H1 (cell line): ENCODE measurements around the gene ZNF429. TPM values are rescaled to one million over a fixed set of nuclear protein-coding genes. Genes with fewer than 3 reads are reported as not detected.

Source experiments
- CTCF ChIA-PET: fragments of 300-600 bp; sonication (Branson Sonifier 250); formaldehyde crosslinking; loops from one replicate; lab custom pipeline; 2021; ENCODE audit not compliant: partially characterized antibody; lab: Charles Lee
- POLR2A ChIA-PET: fragments of 300-600 bp; sonication (Branson Sonifier 250); formaldehyde crosslinking; loops from one replicate; lab custom pipeline; 2021; ENCODE audit warnings: inconsistent platforms; ENCODE audit not compliant: partially characterized antibody; lab: Charles Lee
- DNase-seq, 2 experiments: peaks; one replicate each; pipeline versions ENCODE4 v3.0.0 to v3.0.0-alpha.2; 2010 to 2022; ENCODE audit warnings: low spot score in 2 of 2, low read depth in 1 of 2, mixed read lengths in 1 of 2
- FAIRE-seq: peaks from 2 replicates; lab custom pipeline; 2011; peaks lifted over from hg19 to GRCh38; lab: Jason Lieb, UNC
- H2AFZ ChIP-seq: 2 replicates; pipeline ENCODE4 v1.8.1; 2012; ENCODE audit warnings: low read length, inconsistent platforms
- H2AK5ac ChIP-seq: 2 replicates; pipeline ENCODE4 v1.6.1; 2013; ENCODE audit warnings: low read depth, low read length
- H2BK120ac ChIP-seq: replicated peaks from 2 replicates; pipeline ENCODE3; 2013; ENCODE audit warnings: low read depth, low read length, inconsistent platforms
- H2BK12ac ChIP-seq: 2 replicates; pipeline ENCODE4 v1.6.1; 2013; ENCODE audit warnings: low read depth, low read length
- H2BK15ac ChIP-seq: 2 replicates; pipeline ENCODE4 v1.6.1; 2013; ENCODE audit warnings: low read length
- H2BK20ac ChIP-seq: 2 replicates; pipeline ENCODE4 v1.6.1; 2013; ENCODE audit warnings: low read length
- H2BK5ac ChIP-seq: 2 replicates; pipeline ENCODE4 v1.6.1; 2013; ENCODE audit warnings: low read depth, low read length
- H3K14ac ChIP-seq: 2 replicates; pipeline ENCODE4 v1.6.1; 2013; ENCODE audit warnings: inconsistent platforms; ENCODE audit not compliant: insufficient read length
- H3K18ac ChIP-seq: 2 replicates; pipeline ENCODE4 v1.6.1; 2013; ENCODE audit warnings: low read length; ENCODE audit errors: extremely low read depth
- H3K23ac ChIP-seq: 2 replicates; pipeline ENCODE4 v1.6.1; 2013; ENCODE audit warnings: inconsistent platforms; ENCODE audit not compliant: insufficient read length
- H3K23me2 ChIP-seq: 2 replicates; pipeline ENCODE4 v1.6.1; 2013; ENCODE audit warnings: low read depth, low read length
- H3K27ac ChIP-seq: 2 replicates; pipeline ENCODE4 v1.6.1; 2011; ENCODE audit warnings: low read depth, low read length, inconsistent platforms
- H3K27me3 ChIP-seq, 4 experiments: replicated peaks in 1 of 4; 1 replicate in 1 of 4; 2 replicates in 3 of 4; pipeline versions ENCODE4 v1.6.1 to v1.8.1; 2011 to 2013; ENCODE audit warnings: low read length in 3 of 4, mild to moderate bottlenecking in 3 of 4, inconsistent platforms in 2 of 4, mixed read lengths in 2 of 4, moderate library complexity in 1 of 4; ENCODE audit not compliant: control insufficient read depth in 3 of 4, insufficient read depth in 3 of 4; ENCODE audit errors: extremely low read depth in 1 of 4
- H3K36me3 ChIP-seq, 4 experiments: 2 replicates each; pipeline versions ENCODE4 v1.6.1 to v1.8.1; 2011 to 2013; ENCODE audit warnings: mild to moderate bottlenecking in 4 of 4, low read length in 3 of 4, moderate library complexity in 2 of 4, control low read depth in 1 of 4, inconsistent platforms in 1 of 4; ENCODE audit not compliant: insufficient read depth in 4 of 4, control insufficient read depth in 2 of 4
- H3K4ac ChIP-seq: replicated peaks from 2 replicates; pipeline ENCODE3; 2013; ENCODE audit warnings: low read length, low read depth, mixed read lengths, inconsistent platforms; ENCODE audit not compliant: insufficient read length
- H3K4me1 ChIP-seq, 4 experiments: replicated peaks in 1 of 4; 1 replicate in 1 of 4; 2 replicates in 3 of 4; pipeline versions ENCODE4 v1.6.1 to v1.8.1; 2011 to 2013; ENCODE audit warnings: low read length in 3 of 4, inconsistent platforms in 2 of 4, mixed read lengths in 1 of 4; ENCODE audit not compliant: insufficient read depth in 4 of 4, control insufficient read depth in 3 of 4
- H3K4me2 ChIP-seq, 2 experiments: 2 replicates each; pipeline versions ENCODE4 v1.6.1 to v1.8.1; 2011 to 2013; ENCODE audit warnings: low read depth in 2 of 2, low read length in 2 of 2, control low read depth in 1 of 2, inconsistent platforms in 1 of 2, mild to moderate bottlenecking in 1 of 2; ENCODE audit not compliant: insufficient read depth in 1 of 2
- H3K4me3 ChIP-seq, 4 experiments: fragments of 200-600, 300-600 bp in 1 of 4; sonication (generic), shearing (Covaris generic), sonication (Bioruptor Twin) in 1 of 4; 2 replicates each; pipeline versions ENCODE4 v1.5.1 to v1.8.1; 2011 to 2016; ENCODE audit warnings: low read length in 4 of 4, low read depth in 3 of 4, control low read depth in 2 of 4, inconsistent platforms in 2 of 4, mild to moderate bottlenecking in 2 of 4, mixed read lengths in 1 of 4, moderate library complexity in 1 of 4; ENCODE audit not compliant: insufficient read depth in 2 of 4; ENCODE audit errors: extremely low read depth in 1 of 4
- H3K56ac ChIP-seq: replicated peaks from 2 replicates; pipeline ENCODE3; 2013; ENCODE audit warnings: low read depth, mild to moderate bottlenecking, mixed read lengths, low read length, inconsistent platforms; ENCODE audit not compliant: insufficient read length
- H3K79me1 ChIP-seq: 2 replicates; pipeline ENCODE4 v1.6.1; 2013; ENCODE audit warnings: low read depth, low read length, control low read depth
- H3K79me2 ChIP-seq, 2 experiments: 2 replicates each; pipeline versions ENCODE4 v1.6.1 to v1.8.1; 2012 to 2013; ENCODE audit warnings: low read length in 2 of 2, mild to moderate bottlenecking in 2 of 2, inconsistent platforms in 1 of 2; ENCODE audit not compliant: insufficient read depth in 2 of 2, control insufficient read depth in 1 of 2
- H3K9ac ChIP-seq, 4 experiments: replicated peaks in 1 of 4; 1 replicate in 1 of 4; 2 replicates in 3 of 4; pipeline versions ENCODE4 v1.6.1 to v1.8.1; 2011 to 2013; ENCODE audit warnings: low read depth in 3 of 4, low read length in 3 of 4, control low read depth in 2 of 4, mild to moderate bottlenecking in 2 of 4, moderate library complexity in 2 of 4, inconsistent platforms in 1 of 4; ENCODE audit errors: extremely low read depth in 1 of 4
- H3K9me3 ChIP-seq, 2 experiments: 2 replicates each; pipeline versions ENCODE4 v1.6.1 to v1.8.1; 2012 to 2013; ENCODE audit warnings: mild to moderate bottlenecking in 2 of 2, moderate library complexity in 2 of 2, control low read depth in 1 of 2, inconsistent platforms in 1 of 2, low read depth in 1 of 2, low read length in 1 of 2, mixed read lengths in 1 of 2; ENCODE audit not compliant: insufficient read depth in 2 of 2
- H4K20me1 ChIP-seq, 2 experiments: replicated peaks in 1 of 2; 2 replicates each; pipeline versions ENCODE3 to v1.8.1; 2011 to 2013; ENCODE audit warnings: inconsistent platforms in 2 of 2, low read length in 2 of 2, mild to moderate bottlenecking in 1 of 2; ENCODE audit not compliant: insufficient read depth in 2 of 2, control insufficient read depth in 1 of 2
- H4K5ac ChIP-seq: 2 replicates; pipeline ENCODE4 v1.6.1; 2013; ENCODE audit warnings: low read length, low read depth, mixed read lengths, inconsistent platforms; ENCODE audit not compliant: insufficient read length
- H4K8ac ChIP-seq: 2 replicates; pipeline ENCODE4 v1.8.0; 2013; ENCODE audit warnings: mild to moderate bottlenecking, moderate library complexity, low read length, inconsistent platforms; ENCODE audit not compliant: insufficient read depth; ENCODE audit errors: extremely low read depth
- H4K91ac ChIP-seq: replicated peaks from 2 replicates; pipeline ENCODE3; 2013; ENCODE audit warnings: low read length, mixed read lengths, inconsistent platforms; ENCODE audit not compliant: insufficient read length
- RAD21 ChIP-seq, 2 experiments: IDR thresholded peaks in 1 of 2; conservative IDR thresholded peaks in 1 of 2; 2 replicates each; pipeline ENCODE4 v1.6.1; 2011; ENCODE audit warnings: low read depth in 2 of 2, low read length in 2 of 2, improper control_type of control experiment in 1 of 2, inconsistent platforms in 1 of 2, mild to moderate bottlenecking in 1 of 2, moderate library complexity in 1 of 2
- TEAD4 ChIP-seq: IDR thresholded peaks from 2 replicates; pipeline ENCODE4 v1.6.1; 2012; ENCODE audit warnings: low read depth, low read length, inconsistent platforms, mixed read lengths
- WGBS, 2 experiments: shearing (Covaris generic) in 1 of 2; methylation state at CpG; one replicate each; pipeline versions ENCODE4 v1.1.6 to v1.1.7; 2013 to 2015; ENCODE audit warnings: low lambda C conversion rate in 2 of 2, mixed read lengths in 2 of 2, inconsistent platforms in 1 of 2, low coverage in 1 of 2, missing lambda C conversion rate in 1 of 2; ENCODE audit not compliant: insufficient replicate concordance in 2 of 2, insufficient coverage in 1 of 2, insufficient read length in 1 of 2; ENCODE audit errors: extremely low coverage in 1 of 2, missing lambda C conversion rate in 1 of 2; 5-methylcytosine and 5-hydroxymethylcytosine counted together
- polyA plus RNA-seq, 7 experiments: library from polyadenylated mRNA; depleted of rRNA in 3 of 7; stranded (reverse) in 5 of 7; unstranded in 2 of 7; fragments of >200 nt in 5 of 7; fragments of 200-250 nt in 2 of 7; gene quantifications; 1 replicate in 5 of 7; 2 replicates in 1 of 7; 4 replicates in 1 of 7; pipeline versions ENCODE4 v1.2.1 to v1.2.3, GENCODE V29; 2011 to 2013; ENCODE audit warnings: missing spikeins in 2 of 7, mixed read lengths in 2 of 7
- total RNA-seq: library from RNA; stranded (reverse); fragmentation: NEBNext Ultra II Directional; extraction: Animal tissue kit (Norgen Biotek cat#: 25700); gene quantifications from 2 replicates; pipeline ENCODE4 v1.2.1, GENCODE V29; 2021
- TF ChIP-seq, protein P1 (sequence below), 3 experiments: IDR thresholded peaks; 1 replicate in 2 of 3; 2 replicates in 1 of 3; pipeline versions ENCODE4 v1.5.1 to v1.6.1; 2011; ENCODE audit warnings: low read length in 3 of 3, mild to moderate bottlenecking in 3 of 3, inconsistent platforms in 2 of 3, low read depth in 1 of 3, moderate library complexity in 1 of 3; ENCODE audit not compliant: insufficient read depth in 1 of 3; ENCODE audit errors: control extremely low read depth in 1 of 3

The ZNF429 gene
- total and polyA plus RNA-seq, 2 of the 8 experiments (the other 6 are each of a cell fraction or from before 2014, with no cell fraction given) = 10.9 to 15.0 TPM

DNA sequence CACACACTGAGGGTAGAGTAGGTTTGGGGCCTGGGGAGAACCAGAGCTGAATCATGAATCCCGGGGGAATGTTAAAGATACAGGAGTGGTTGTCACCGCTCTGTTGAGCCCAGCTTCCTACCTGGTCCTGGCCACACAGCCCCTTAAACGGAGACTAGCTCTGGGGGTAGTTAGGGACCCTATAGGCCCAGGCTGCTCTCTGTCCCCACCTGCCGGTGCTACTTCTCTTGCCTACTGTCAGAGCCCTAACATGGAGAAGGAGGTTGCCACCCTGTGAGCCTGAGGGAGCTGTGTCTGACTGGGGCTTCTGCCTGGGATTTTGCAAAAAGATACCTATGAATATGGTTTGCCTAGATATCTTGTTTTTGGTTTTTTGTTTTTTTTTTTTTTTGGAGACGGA lies 36.6 kb upstream of the ZNF429 start:
- ChIA-PET CTCF (interaction anchor here (0.5 to 3.9 kb wide), 6 partner anchors 12 to 345 kb away, joined by 3 to 21 read pairs (median 4); no protein-coding TSS in a partner anchor), POLR2A (interaction anchor here (1.0 to 2.0 kb wide), 2 partner anchors 9 to 15 kb away, joined by 3 to 6 read pairs; no protein-coding TSS in a partner anchor)

More for the DNA sequence above, 36.6 kb upstream of the ZNF429 start:
- H4K5ac ChIP-seq = no peak overlapping the region
- H3K4ac ChIP-seq = no peak overlapping the region
- H2BK20ac ChIP-seq = no peak overlapping the region
- H2BK120ac ChIP-seq = no peak overlapping the region
- H4K8ac ChIP-seq = no peak overlapping the region
- no peak overlapping the region for H3K23ac ChIP-seq
- no peaks in the 10 kb centered on the region for H3K79me1 ChIP-seq
- no peak overlapping the region for H3K4me2 ChIP-seq
- H3K36me3 ChIP-seq = no peaks in the 10 kb centered on the region
- H3K4me1 ChIP-seq = no peaks in the 10 kb centered on the region
- DNase-seq (no peak), FAIRE-seq (no peak)
- H3K9ac ChIP-seq = no peak overlapping the region
- TF ChIP-seq TEAD4 (no peak), RAD21 (IDR thresholded peaks at IDR 0.05 in 1 of 2, conservative IDR thresholded peaks at IDR 0.05 in 1 of 2; ENCODE audit: low read depth in 2 of 2, low read length in 2 of 2) (peak; percentile 28 to 50)
- TF ChIP-seq, protein P1, sequence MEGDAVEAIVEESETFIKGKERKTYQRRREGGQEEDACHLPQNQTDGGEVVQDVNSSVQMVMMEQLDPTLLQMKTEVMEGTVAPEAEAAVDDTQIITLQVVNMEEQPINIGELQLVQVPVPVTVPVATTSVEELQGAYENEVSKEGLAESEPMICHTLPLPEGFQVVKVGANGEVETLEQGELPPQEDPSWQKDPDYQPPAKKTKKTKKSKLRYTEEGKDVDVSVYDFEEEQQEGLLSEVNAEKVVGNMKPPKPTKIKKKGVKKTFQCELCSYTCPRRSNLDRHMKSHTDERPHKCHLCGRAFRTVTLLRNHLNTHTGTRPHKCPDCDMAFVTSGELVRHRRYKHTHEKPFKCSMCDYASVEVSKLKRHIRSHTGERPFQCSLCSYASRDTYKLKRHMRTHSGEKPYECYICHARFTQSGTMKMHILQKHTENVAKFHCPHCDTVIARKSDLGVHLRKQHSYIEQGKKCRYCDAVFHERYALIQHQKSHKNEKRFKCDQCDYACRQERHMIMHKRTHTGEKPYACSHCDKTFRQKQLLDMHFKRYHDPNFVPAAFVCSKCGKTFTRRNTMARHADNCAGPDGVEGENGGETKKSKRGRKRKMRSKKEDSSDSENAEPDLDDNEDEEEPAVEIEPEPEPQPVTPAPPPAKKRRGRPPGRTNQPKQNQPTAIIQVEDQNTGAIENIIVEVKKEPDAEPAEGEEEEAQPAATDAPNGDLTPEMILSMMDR (IDR thresholded peaks at IDR 0.05; ENCODE audit: control extremely low read depth in 1 of 3, insufficient read depth in 1 of 3, low read depth in 1 of 3, low read length in 3 of 3) = peak; percentile 43 to 51 (median 47)
- no peak overlapping the region for H3K27ac ChIP-seq
- no peak overlapping the region for H2BK5ac ChIP-seq
- no peak overlapping the region for H2AK5ac ChIP-seq
- H3K9me3 ChIP-seq = no peaks in the 10 kb centered on the region
- H3K18ac ChIP-seq = no peak overlapping the region
- H4K91ac ChIP-seq = no peak overlapping the region
- H3K79me2 ChIP-seq = no peaks in the 10 kb centered on the region
- no peak overlapping the region for H2BK15ac ChIP-seq
- peaks cover 0 to 2% of the 10 kb centered on the region in 2 experiments for H4K20me1 ChIP-seq
- 66% methylated on average over 4 of the region's 5 CpGs; no CpG with 5 or more reads in 1 of the 2 experiments for WGBS, 2 experiments
- no peak overlapping the region for H3K4me3 ChIP-seq
- H3K23me2 ChIP-seq = no peaks in the 10 kb centered on the region
- no peak overlapping the region for H3K56ac ChIP-seq
- H3K14ac ChIP-seq = no peak overlapping the region
- H3K27me3 ChIP-seq = no peaks in the 10 kb centered on the region; a peak in 1 of 7 replicates
- H2AFZ ChIP-seq = no peak overlapping the region
- no peak overlapping the region for H2BK12ac ChIP-seq
